Limb (tissue), 2 donors: ENCODE data around the gene INHBC.
A peak's percentile ranks its signal among the peaks of the same experiment; 100 is the strongest.

Experiments used
- DNase-seq, 2 donors: peaks; one replicate each; pipeline ENCODE4 v3.0.0-alpha.2; 2016; ENCODE audit errors: extremely low spot score in 2 of 2

INHBC gene

GRCh38 chr12:57454566-57455373 lies 20.2 kb downstream of the INHBC start, which contains the start of gene INHBE:
Gene INHBE, plus strand, starts transcription at chr12:57455307. Its CDS starts 230 bp downstream, at chr12:57455537.
- DNase-seq: peak in 1 of 2 donors; percentile 52

GRCh38 chr12:57455374-57456144 lies 21.0 kb downstream of the INHBC start:
- no peak for DNase-seq

GRCh38 chr12:57456145-57456700 lies 21.6 kb downstream of the INHBC start:
- peak in 1 of 2 donors; percentile 49 for DNase-seq

GRCh38 chr12:57456737-57457490 lies 22.3 kb downstream of the INHBC start:
- no peak for DNase-seq

GRCh38 chr12:57458665-57459054 lies 24.1 kb downstream of the INHBC start:
- no peak for DNase-seq

- peak; percentile 97 to 98 for DNase-seq
Measured at GRCh38 chr12:57459055-57459749, 24.6 kb downstream of the INHBC start.

GRCh38 chr12:57459750-57460467 lies 25.3 kb downstream of the INHBC start, which contains the start of gene GLI1:
Gene GLI1, plus strand, starts transcription at chr12:57459785. Its CDS starts 3,907 bp downstream, at chr12:57463692.
- peak; percentile 58 to 90 for DNase-seq

GRCh38 chr12:57460468-57460784 lies 25.8 kb downstream of the INHBC start:
- DNase-seq: no peak

GRCh38 chr12:57460841-57461275 lies 26.3 kb downstream of the INHBC start:
- DNase-seq: peak in 1 of 2 donors; percentile 79

GRCh38 chr12:57461276-57461916 lies 26.8 kb downstream of the INHBC start:
- DNase-seq: peak; percentile 64 to 90

GRCh38 chr12:57461917-57462250 lies 27.3 kb downstream of the INHBC start:
- no peak for DNase-seq

GRCh38 chr12:57462251-57462911 lies 27.8 kb downstream of the INHBC start:
- peak; percentile 90 to 93 for DNase-seq

GRCh38 chr12:57462912-57463253 lies 28.3 kb downstream of the INHBC start:
- no peak for DNase-seq

- DNase-seq: no peak
Measured at GRCh38 chr12:57464569-57464968, 30.0 kb downstream of the INHBC start.

GRCh38 chr12:57465030-57465746 lies 30.6 kb downstream of the INHBC start:
- DNase-seq: no peak

- DNase-seq: no peak
Measured at GRCh38 chr12:57465747-57466505, 31.3 kb downstream of the INHBC start.

- DNase-seq: no peak
Measured at GRCh38 chr12:57467212-57467874, 32.8 kb downstream of the INHBC start.
